Epithelial cell of proximal tubule (primary cell): ENCODE data around the gene SGMS1. TPM values are rescaled to one million over a fixed set of nuclear protein-coding genes. Genes with fewer than 3 reads are reported as not detected.

Experiments
- DNase-seq: peaks from one replicate; pipeline ENCODE4 v3.0.0-alpha.2; 2011; ENCODE audit warnings: low read depth
- H3K4me3 ChIP-seq: 2 replicates; pipeline ENCODE4 v1.5.1; 2011; ENCODE audit warnings: low read depth, mild to moderate bottlenecking, low read length
- total RNA-seq: library from RNA; depleted of rRNA; stranded (reverse); fragments of >200 nt; gene quantifications from 2 replicates; pipeline ENCODE4 v1.2.3, GENCODE V29; 2015
- TF ChIP-seq, protein P1 (sequence below): conservative IDR thresholded peaks from 2 replicates; pipeline ENCODE4 v1.5.1; 2012; ENCODE audit warnings: low read depth, mild to moderate bottlenecking, low read length

The SGMS1 gene
- total RNA-seq, 1 donor from 2014 or later, result 25.2 TPM

DNA sequence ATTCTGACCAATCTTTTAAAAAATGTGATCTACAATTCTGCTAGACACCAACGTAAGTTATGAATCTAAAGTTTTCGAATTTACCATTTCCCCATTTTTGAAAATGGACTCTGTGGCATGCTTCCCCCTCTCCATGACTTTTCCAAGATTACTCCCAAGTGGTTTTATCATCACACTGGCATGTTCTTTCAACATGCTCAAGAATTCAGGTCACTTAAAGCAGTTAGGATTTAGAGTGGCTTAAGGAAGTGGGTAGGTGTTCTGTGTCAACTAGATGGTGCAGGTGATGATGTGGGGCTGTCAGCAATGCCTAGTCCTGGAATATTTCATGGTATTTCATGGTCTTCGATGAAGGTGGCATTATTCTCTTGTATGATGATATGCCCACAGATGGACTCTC is 208.5 kb downstream of the SGMS1 start:
- DNase-seq, result no peak
- no peak overlapping the region for H3K4me3 ChIP-seq
- TF ChIP-seq, protein P1, sequence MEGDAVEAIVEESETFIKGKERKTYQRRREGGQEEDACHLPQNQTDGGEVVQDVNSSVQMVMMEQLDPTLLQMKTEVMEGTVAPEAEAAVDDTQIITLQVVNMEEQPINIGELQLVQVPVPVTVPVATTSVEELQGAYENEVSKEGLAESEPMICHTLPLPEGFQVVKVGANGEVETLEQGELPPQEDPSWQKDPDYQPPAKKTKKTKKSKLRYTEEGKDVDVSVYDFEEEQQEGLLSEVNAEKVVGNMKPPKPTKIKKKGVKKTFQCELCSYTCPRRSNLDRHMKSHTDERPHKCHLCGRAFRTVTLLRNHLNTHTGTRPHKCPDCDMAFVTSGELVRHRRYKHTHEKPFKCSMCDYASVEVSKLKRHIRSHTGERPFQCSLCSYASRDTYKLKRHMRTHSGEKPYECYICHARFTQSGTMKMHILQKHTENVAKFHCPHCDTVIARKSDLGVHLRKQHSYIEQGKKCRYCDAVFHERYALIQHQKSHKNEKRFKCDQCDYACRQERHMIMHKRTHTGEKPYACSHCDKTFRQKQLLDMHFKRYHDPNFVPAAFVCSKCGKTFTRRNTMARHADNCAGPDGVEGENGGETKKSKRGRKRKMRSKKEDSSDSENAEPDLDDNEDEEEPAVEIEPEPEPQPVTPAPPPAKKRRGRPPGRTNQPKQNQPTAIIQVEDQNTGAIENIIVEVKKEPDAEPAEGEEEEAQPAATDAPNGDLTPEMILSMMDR, result no peak

DNA sequence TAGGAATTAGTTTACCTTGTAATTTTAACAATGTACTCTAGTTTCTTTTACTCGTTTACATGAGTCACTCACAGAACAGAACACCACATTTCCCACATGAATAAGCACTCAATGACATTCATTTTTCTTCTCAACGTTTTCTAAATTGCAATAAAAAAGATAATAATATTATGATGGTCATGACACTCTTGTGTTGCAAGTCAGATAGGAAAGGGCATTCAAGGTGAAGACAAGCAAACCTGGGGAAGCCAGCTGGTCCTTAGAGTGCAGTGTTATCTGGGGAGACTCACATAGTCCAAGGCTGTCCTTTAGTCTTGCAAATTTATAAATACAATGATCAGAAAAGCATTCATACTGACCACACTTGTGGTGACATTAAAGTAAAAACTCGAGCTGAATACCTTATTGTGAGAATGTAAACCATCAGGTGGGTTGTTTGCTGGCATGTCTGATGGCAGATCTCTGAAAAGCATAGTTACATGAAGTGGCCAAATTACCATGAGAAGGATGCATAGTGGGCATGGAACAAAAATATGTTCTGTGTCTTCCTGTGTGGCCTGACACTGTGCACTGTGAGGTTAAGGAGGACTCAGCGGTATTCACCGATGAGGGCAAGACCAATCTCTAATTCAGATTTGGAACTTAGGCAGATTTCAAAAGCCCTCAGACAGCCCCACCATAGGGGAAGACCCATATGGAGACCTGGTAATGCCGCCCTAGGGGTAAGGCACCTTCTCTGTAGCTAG is 213.5 kb downstream of the SGMS1 start:
- TF ChIP-seq, protein P1, result no peak
- no peak for DNase-seq
- no peak overlapping the region for H3K4me3 ChIP-seq

DNA sequence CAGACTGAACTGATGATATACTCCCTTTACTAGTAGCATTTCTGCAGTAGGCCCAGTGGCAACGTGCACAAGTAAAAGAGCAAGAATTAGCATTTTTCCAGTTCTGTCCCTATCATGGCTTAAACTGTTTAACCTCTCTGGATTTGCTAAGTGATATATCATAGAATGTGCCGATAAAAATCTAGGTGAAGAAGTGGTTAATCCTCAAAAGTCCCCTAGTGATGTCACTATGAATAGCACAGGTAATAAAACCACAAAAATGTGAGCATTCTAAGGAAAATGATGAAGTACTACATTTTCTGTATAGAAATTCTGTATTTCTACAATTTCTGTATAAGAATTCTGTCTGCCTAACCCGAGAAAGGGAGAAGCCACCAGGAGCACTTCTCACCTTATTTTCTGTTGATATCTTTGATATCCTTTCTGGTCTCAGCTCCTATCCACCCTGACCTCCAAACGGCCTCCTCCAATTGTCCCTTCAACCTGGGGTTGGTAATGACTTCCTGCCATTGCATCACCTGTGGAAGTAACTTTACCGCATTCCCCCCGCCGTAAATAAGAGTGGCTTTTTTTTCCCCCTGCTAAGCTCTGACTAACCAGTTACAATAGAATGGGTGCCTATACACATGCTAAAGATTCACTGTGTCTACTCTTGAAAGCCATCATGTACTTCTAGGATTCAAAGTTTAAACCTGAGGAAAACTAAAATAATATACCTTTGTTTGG is 216.5 kb downstream of the SGMS1 start:
- H3K4me3 ChIP-seq, result no peak overlapping the region
- DNase-seq, result no peak
- TF ChIP-seq, protein P1, result no peak

DNA sequence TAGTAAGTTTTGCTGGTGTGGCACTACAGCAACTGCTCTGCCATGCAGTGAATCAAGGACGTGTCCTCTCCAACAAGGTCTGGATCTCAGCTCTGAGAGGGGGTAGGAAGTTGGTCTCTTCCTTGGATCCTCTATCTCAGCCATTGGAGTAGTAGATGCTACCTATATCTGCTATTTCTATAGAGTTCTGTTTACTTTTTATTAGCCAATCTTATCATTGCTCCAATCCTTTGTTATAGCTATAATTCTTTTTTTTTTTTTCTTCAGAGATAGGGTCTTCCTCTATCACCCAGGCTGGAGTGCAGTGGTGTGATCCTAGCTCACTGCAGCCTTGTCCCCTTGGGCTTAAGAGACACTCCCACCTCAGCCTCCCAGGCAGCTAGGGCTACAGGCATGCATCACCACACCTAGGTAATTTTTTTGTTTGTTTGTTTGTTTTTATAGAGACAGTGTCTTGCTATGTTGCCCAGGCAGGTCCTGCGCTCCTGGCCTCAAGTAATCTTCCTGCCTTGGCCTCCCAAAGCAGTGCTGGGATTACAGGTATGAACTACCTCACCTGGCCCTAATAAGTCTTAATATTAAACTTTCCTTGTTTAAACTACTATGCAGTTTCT is 217.2 kb downstream of the SGMS1 start:
- TF ChIP-seq, protein P1, result no peak
- H3K4me3 ChIP-seq, result no peak overlapping the region
- no peak for DNase-seq

DNA sequence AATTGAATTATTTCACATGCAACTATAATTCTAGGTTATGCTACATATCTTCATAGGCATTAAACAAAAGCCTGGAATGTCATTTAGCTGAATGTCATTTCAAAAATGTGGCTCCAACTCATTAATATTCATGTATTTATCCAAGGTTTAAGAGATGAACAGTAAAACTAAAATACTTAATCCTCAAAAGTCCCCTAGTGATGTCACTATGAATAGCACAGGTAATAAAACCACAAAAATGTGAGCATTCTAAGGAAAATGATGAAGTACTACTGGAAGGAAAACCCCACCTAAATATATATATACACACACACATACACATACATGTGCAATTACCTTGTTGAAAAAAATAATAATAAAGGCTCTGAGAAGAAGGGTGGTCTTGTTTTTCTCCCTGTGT is 218.0 kb downstream of the SGMS1 start:
- TF ChIP-seq, protein P1, result no peak
- DNase-seq, result no peak
- no peak overlapping the region for H3K4me3 ChIP-seq

DNA sequence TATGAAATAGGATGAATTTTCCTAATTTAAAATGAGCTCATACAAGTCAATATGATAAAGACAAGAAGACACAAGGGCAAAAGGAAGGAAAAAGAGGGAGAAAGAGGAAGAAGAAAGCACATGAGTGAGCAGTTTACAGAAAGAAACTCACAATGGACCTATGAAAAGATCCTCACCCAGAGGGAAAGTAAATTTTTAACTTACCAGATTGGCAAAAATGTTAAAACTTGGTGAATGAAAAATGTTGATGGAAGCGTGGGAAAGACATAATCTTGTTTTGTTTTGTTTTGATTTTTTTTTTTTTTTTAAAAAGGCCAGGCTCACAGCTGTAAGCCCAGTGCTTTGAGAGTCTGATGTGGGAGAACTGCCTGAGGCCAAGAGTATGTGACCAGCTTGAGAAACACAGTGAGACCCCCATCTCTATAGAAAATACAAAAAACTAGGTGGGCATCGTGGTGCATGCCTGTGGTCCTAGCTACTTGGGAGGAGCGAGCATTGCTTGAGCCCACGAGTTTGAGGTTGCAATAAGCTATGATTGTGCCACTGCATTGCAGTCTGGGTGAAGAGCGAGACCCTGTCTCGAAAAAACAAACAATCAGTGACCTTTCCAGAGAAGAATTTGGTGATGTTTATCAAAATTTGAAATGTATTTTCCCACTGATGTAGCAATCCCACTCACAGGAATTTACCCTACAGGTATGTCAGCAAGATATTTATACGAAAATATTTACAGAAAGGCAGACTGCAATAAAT is 219.6 kb downstream of the SGMS1 start:
- H3K4me3 ChIP-seq, result no peak overlapping the region
- no peak for DNase-seq
- TF ChIP-seq, protein P1, result no peak
